H1 (cell line): ENCODE data around the gene KHSRP. TPM values are rescaled to one million over a fixed set of nuclear protein-coding genes. Genes with fewer than 3 reads are reported as not detected.

Experiments
- CHD7 ChIP-seq: fragments of 300-600 bp; sonication (generic); IDR thresholded peaks from 2 replicates; pipeline ENCODE4 v1.7.1; 2012; ENCODE audit warnings: low read length, moderate library complexity, mild to moderate bottlenecking, inconsistent platforms; ENCODE audit not compliant: insufficient replicate concordance
- POLR2AphosphoS5 ChIP-seq: IDR thresholded peaks from 2 replicates; pipeline ENCODE4 v1.6.1; 2011; ENCODE audit warnings: low read depth, low read length
- RFX5 ChIP-seq: IDR thresholded peaks from 2 replicates; pipeline ENCODE4 v1.6.1; 2011; ENCODE audit warnings: low read depth, low read length, improper control_type of control experiment, borderline replicate concordance
- SP2 ChIP-seq: IDR thresholded peaks from 2 replicates; pipeline ENCODE4 v1.6.1; 2012; ENCODE audit warnings: mild to moderate bottlenecking, low read length, inconsistent platforms
- polyA plus RNA-seq, 7 experiments: library from polyadenylated mRNA; depleted of rRNA in 3 of 7; stranded (reverse) in 5 of 7; unstranded in 2 of 7; fragments of >200 nt in 5 of 7; fragments of 200-250 nt in 2 of 7; gene quantifications; 1 replicate in 5 of 7; 2 replicates in 1 of 7; 4 replicates in 1 of 7; pipeline versions ENCODE4 v1.2.1 to v1.2.3, GENCODE V29; 2011 to 2013; ENCODE audit warnings: missing spikeins in 2 of 7, mixed read lengths in 2 of 7
- total RNA-seq: library from RNA; stranded (reverse); fragmentation: NEBNext Ultra II Directional; extraction: Animal tissue kit (Norgen Biotek cat#: 25700); gene quantifications from 2 replicates; pipeline ENCODE4 v1.2.1, GENCODE V29; 2021

The KHSRP gene
- total and polyA plus RNA-seq, 2 of the 8 experiments (the other 6 are each of a cell fraction or from before 2014, with no cell fraction given): 143 to 573 TPM

GRCh38 chr19:6379744-6380143 lies 44.9 kb downstream of the KHSRP start (continued):
- TF ChIP-seq CHD7: no peak
- TF ChIP-seq RFX5: no peak
- TF ChIP-seq SP2: no peak
- no peak for TF ChIP-seq POLR2AphosphoS5
